ENCODE results near the gene RNF10.

GRCh38 chr12:120495731-120496412, 38.3 kb upstream of the RNF10 start, which contains the start of gene DYNLL1:
- TF ChIP-seq CTCF (IDR thresholded peaks at IDR 0.05) (no peak), ZFX (IDR thresholded peaks at IDR 0.05; ENCODE audit: borderline replicate concordance) (no peak)

Data from 22Rv1 (cell line).